ENCODE measurements around the gene RAB22A.
A peak's percentile ranks its signal among the peaks of the same experiment; 100 is the strongest.

The RAB22A gene, protein sequence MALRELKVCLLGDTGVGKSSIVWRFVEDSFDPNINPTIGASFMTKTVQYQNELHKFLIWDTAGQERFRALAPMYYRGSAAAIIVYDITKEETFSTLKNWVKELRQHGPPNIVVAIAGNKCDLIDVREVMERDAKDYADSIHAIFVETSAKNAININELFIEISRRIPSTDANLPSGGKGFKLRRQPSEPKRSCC

GRCh38 chr20:58309591-58310290 lies at the start of gene RAB22A:
TSS of gene RAB22A (plus strand) at chr20:58309715. CDS start at chr20:58309977, 262 bp downstream.
- peak; percentile 9 for DNase-seq

DNA sequence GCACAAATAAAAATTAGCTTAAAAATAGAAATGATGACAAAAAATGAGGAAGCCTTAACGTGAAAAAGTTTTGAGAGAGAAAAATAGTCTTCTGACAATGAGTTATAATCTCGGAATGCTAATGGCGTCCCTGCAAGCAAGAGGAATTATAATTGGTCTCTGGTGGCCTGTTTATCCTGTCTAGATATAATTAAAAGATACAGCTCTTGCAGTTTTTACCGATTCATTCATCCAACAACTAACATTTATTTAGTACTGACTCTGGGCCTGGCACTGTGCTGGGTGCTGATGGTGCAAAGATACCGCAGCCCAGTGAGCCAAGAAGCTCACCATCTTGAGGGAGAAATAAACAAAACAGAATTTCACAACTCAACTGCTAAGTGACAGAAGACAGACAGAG lies 49.5 kb upstream of the RAB22A start:
- DNase-seq: no peak

DNA sequence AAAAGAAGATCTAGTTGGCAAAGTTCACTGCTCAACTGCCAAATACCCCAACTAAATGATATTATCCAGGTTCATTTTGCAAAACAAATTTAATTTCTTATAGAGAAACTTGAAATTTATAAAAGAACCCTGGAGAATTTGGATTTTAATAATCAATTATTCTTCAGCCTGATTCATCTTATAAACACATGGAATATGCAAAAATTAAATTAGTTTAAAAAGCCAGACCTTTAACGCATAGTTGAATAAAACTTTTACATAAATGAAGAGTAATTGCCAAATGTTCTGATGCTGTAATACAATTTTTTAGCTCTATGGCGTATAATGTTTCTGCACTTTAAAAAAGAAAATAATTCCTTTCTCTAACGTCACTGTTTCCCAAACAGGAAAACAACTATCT lies 47.9 kb upstream of the RAB22A start:
- DNase-seq: no peak

- DNase-seq: no peak
Measured at GRCh38 chr20:58264271-58264670, 45.2 kb upstream of the RAB22A start.

DNA sequence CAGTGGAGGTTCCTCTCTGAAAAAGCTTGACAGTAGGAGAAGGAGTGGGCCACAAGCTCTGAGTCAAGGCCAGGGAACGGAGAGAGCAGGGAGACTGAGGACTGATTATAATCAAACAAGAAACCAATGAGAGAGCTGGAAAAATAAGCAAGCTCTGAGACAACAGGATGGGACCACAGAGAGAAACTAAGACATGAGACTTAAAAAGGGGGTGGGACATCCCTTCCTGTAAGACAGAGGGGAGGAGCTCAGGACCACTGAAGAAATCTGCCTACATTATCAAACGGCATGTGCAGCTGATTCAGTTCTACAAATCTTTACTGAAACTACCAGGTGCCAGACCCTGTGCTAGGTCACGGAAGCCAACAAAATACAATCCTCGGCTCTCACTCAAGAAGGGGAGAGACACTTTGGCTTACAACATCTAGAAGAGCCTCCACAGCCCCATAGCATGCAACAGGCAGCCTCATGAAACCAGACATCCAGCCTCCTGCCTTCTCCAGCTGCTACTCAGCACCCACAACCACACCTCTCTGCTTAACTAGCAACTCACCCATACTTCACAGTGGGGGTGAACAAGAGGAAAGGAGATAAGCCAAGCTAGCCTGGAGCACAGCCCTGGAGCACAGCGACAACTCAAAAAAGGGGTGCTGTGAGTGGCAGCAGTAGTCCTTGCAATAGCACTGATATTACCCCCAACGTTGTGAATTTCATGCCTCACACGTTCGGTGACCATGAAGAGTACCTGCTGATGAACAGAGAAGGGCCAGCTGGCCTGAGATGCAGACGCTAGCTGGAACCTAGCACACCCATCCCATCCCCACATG lies 41.9 kb upstream of the RAB22A start:
- no peak for DNase-seq

DNA sequence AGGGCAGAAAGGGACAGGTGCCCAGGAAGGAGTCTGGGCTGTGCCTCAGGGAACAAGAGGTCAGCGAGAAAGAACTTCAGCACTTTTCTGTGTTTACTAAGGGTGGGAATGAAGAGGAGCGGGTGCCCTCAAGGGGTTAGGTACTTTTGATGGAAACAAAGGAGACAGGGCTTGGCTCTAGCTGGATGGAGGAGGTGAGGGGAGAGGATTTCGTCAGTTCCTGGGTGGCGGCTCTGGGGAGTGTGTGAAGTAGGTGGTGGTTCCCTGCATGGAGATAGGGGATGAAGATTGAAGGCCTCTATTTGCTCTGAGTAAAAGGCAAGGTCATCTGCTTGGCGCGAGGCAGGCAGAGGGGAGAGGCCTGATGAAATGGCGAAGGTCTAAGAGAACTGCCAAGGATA lies 41.1 kb upstream of the RAB22A start:
- DNase-seq: no peak

GRCh38 chr20:58268936-58269619 lies 40.4 kb upstream of the RAB22A start:
- DNase-seq: no peak

- DNase-seq: no peak
Measured at GRCh38 chr20:58271606-58272351, 37.7 kb upstream of the RAB22A start.

GRCh38 chr20:58274384-58274783 lies 35.1 kb upstream of the RAB22A start:
- DNase-seq: no peak

DNA sequence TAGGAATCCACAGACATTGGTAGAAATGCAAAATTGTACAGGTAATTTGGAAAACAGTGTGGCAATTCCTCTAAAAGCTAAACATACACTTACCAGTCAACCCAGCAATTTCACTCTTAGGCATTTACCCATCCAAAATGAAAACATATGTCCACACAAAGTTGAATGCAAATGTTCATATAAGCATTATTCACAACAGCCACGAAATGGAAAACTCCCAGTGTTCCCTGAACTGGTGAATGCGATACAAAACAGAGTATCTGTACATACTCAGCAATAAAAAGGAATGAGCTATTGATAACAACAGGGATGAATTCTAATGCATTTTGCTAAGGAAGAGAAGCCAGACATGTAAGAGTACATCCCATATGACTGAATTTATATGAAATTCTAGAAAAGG lies 32.4 kb upstream of the RAB22A start:
- DNase-seq: no peak

DNA sequence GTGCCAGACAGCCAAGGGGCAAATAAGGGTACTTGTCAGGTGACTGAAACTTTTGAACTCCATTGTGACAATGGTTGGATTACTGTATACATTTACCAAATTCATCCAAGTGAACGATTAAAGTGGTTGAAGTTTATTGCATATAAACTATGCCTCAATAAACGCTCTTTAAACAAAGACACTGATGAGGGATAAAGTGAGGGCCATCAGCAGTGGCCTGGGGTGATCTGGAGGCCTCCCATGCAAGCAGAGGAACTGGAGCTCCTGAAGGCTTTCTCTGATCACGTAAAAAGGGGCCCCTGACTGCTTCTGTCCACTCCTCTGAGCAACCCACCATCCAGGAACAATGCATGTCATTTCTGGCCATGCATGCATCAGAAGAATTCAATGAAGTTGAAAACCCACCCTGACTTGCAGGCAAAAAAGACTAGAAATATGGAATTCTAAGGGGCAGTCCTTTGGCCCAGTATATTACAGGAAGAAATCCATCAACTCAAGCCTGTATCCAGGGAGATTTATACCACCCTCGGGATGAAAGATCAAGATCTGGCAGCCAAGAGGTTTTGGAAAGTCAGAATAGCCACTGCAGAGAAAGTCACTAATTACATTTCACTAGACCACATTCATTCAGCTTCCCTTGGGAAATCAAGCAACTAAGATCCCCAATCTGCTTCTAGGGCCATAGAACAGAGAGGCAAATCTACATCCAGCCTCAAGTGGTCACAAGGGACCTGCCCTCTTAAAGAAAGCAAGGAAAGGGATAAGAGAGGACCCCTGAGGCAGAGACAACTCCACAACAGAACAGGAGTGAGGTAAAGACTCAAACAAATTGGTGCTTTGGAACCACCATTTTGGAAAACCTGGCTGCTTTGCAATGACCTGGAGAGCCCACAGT lies 31.7 kb upstream of the RAB22A start:
- no peak for DNase-seq

GRCh38 chr20:58286729-58287128 lies 22.8 kb upstream of the RAB22A start:
- no peak for DNase-seq

GRCh38 chr20:58287638-58288037 lies 21.9 kb upstream of the RAB22A start:
- no peak for DNase-seq

DNA sequence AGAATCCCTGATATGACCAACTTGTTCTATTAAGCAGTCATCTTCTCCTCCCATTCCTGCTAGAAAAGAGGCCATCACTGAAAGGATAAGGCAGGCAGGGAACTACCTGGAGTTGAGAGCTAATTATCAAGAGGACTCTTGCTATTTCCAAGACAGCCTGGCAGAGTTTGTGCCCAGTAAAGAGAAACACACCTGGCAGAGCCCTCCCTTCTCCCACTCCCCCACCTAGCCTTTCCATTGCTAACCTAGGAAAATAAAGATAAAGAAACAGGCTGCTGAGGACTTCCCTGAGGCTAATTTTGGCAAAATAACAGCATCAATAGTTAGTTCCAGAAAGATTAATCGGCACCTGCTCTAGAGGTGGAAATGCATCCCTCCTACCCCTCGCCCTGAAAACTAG lies 20.4 kb upstream of the RAB22A start:
- no peak for DNase-seq

DNA sequence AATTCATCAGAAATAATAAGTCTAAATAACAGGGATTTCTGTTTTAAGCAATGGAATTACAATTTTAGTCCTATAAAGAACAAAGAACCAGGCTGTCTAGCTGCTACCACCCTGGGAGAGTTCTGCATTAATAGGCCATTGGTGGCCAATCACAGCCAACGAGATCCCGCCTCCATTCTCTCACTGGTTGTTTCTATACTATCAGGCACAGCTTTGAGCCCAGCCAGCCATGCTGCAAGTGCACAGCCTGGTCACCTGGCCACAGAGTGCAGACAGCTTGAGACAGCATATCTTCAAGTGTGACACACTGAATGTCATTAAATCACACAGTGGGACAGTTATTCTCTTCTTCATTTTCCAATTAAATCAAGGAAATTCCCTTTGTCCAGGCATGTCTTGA lies 16.1 kb upstream of the RAB22A start:
- DNase-seq: no peak

DNA sequence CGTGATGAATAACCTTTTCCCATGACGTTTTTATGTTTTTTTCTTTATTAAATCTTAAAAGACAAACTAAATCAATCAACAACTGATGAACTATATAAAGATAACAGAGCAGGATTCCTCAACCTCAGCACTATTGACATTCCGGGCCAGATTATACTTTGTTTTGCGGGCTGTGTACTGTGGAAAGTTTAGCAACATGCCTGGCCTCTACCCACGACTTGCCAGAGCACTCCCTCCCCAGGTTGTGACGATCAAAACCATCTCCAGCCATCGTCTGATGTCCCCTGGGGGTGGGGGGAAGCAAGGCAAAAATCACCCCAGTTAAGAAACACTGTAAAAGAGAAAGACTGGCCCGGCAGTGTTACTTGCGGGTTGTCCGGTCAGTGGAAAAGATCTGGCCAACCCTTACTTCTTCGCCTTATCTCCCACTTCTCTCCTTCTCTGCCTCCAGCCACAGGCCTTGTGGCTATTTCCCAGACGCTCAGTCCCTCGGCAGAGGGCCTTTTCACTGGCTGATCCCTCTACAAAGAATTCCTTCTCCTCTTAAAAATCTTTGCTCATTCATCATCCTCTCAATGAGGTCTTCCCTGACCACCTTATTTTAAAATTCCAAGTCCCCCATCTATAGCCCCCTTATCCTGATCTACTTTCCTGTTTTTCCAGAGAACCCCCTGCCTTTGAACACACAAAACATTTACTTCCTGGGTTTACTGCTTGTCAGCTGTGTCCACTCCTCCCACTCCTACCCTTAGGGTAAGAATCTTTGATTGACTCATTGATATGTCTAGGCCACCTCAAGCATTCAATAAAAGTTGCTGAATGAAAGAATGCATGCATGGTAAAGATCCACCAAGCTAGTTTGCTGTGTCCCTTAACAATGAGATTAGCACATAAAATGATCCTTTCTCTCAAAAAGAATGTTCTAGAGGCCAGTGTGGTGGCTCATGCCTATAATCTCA lies 14.7 kb upstream of the RAB22A start:
- DNase-seq: no peak

DNA sequence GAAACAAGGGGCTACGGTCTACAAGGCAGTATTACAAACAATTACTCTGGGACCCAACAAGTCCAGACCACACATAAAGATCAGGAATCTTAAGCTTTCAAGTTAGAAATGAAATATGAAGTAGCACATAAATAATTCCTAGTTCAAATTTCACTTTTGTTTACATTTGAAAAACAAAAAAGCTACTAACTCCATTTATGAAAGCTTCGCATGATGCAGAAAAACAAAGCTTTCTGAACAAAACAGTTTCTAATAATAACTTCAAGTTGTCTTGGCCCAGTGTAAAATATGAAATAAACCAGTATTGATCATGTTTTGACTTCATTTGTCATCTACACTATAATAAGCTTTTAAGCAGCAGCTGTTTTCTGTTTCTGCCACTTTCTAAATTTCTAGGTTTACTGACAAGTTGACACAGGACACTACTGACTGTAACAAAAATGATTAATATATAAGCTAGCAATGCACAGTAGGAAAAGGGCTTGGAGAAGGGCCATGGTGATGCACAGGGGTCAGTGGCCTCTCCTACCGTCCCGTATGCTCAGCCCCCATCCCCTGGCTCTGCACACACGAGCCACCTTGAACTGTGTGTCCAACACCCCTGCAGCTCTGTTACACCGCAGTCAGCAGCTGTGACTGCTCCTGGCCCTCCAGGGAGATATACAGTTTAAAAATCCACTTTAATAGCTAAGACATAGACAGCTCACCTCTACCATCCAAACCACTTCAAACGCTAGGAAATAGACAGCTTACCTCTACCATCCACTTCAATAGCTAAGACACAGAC lies 13.3 kb upstream of the RAB22A start:
- DNase-seq: no peak

DNA sequence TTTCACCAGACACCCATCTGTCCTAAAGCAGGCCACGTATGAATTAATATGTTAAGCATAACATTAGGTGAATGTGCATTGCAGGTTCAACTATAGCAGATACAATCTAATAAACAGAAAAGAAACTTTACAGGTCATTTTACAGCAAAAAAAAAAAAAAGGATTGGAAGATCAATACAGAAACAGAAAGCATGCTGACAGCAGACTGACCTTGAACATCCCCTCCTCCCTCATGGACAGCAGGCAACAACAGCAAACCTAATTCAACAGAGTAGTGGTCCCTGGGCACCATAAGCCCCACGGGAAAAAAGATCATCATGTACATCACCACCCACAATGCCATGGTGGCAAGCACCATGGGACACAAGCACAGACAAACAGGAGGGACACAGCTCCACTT lies 12.1 kb upstream of the RAB22A start:
- no peak for DNase-seq

DNA sequence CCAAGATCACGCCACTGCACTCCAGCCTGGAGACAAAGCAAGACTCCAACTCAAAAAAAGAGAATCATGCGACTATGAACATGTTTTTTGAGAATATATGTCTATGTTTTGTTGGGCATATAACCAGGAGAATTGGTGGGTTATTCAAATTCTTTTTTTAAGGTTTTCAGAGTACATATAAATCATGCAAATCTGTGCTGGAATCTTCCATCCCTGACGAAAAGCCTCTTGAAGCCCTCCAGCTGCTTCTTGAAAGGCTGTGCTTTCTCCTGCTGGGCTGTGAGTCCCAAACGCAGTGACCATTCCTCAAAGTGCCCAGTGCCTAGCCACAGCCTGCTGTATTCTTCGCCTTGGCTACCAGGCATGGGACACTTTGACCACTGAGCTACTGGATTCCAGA lies 9.2 kb upstream of the RAB22A start:
- DNase-seq: no peak

DNA sequence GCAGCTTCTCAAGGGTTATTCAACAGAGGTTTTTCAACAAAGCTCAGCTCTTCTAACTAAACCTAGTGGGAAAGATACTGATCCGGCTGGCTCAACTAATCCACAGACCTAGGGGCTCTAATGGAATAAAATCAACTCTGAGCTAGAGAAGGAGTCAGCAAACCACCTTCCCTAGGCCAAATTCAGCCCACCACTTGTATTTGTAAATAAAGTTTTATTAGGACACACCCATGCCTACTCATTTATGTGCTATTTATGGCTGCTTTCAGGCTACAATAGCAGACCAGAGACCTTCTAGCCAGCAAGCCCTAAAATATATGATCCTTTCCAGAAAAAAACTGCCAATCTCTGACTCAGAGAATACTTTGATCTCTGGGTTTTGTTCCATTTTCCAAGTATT lies 6.0 kb upstream of the RAB22A start:
- no peak for DNase-seq

Data from NCI-H2029 treated with DMSO at 0.1 percent for 48 hours (cell line).